Epithelial cell of proximal tubule (primary cell): ENCODE data around the gene KIF5A. TPM values are rescaled to one million over a fixed set of nuclear protein-coding genes. Genes with fewer than 3 reads are reported as not detected.

Experiments used
- DNase-seq: peaks from one replicate; pipeline ENCODE4 v3.0.0-alpha.2; 2011; ENCODE audit warnings: low read depth
- H3K4me3 ChIP-seq: 2 replicates; pipeline ENCODE4 v1.5.1; 2011; ENCODE audit warnings: low read depth, mild to moderate bottlenecking, low read length
- CTCF ChIP-seq: conservative IDR thresholded peaks from 2 replicates; pipeline ENCODE4 v1.5.1; 2012; ENCODE audit warnings: low read depth, mild to moderate bottlenecking, low read length
- total RNA-seq: library from RNA; depleted of rRNA; stranded (reverse); fragments of >200 nt; gene quantifications from 2 replicates; pipeline ENCODE4 v1.2.3, GENCODE V29; 2015

Gene KIF5A
- total RNA-seq, 1 donor from 2014 or later: 0.46 TPM

- H3K4me3 ChIP-seq: no peak overlapping the region
- DNase-seq: no peak
- TF ChIP-seq CTCF: no peak
Observed at GRCh38 chr12:57548013-57548315, 1.9 kb upstream of the KIF5A start.

GRCh38 chr12:57548488-57548887 lies 1.4 kb upstream of the KIF5A start:
- no peak for DNase-seq
- no peak for TF ChIP-seq CTCF
- H3K4me3 ChIP-seq: no peak overlapping the region

- no peak for TF ChIP-seq CTCF
- no peak for DNase-seq
- H3K4me3 ChIP-seq: peak overlapping the region; percentile 56
Observed at GRCh38 chr12:57549203-57549908, 488 bp upstream of the KIF5A start.

- H3K4me3 ChIP-seq: no peak overlapping the region
- no peak for TF ChIP-seq CTCF
Observed at GRCh38 chr12:57550641-57551549, 1.1 kb downstream of the KIF5A start.

GRCh38 chr12:57551637-57552305 lies 1.9 kb downstream of the KIF5A start:
- no peak for TF ChIP-seq CTCF
- no peak overlapping the region for H3K4me3 ChIP-seq
- no peak for DNase-seq

More at GRCh38 chr12:57550641-57551549, 1.1 kb downstream of the KIF5A start:
- DNase-seq: no peak

GRCh38 chr12:57552306-57552651 lies 2.4 kb downstream of the KIF5A start:
- DNase-seq: no peak

More at GRCh38 chr12:57552306-57552651, 2.4 kb downstream of the KIF5A start:
- no peak for TF ChIP-seq CTCF
- H3K4me3 ChIP-seq: no peak overlapping the region
